Subcutaneous abdominal adipose tissue (tissue), 5 donors: ENCODE data around the gene SELENOO.
A peak's percentile ranks its signal among the peaks of the same experiment; 100 is the strongest.
"Not testable (repeated sequence)": the region's sequence is repeated elsewhere in the genome, so short reads cannot be mapped to it uniquely, and the experiment has no call there.

ENCODE experiments used
- H3K27ac ChIP-seq: one replicate; pipeline ENCODE4 v1.7.0; 2013; ENCODE audit warnings: low read depth, mild to moderate bottlenecking, inconsistent platforms, low read length, moderate library complexity
- H3K27me3 ChIP-seq, 5 donors: one replicate each; pipeline ENCODE4 v1.7.0; 2013; ENCODE audit warnings: low read length in 5 of 5, inconsistent platforms in 1 of 5; ENCODE audit not compliant: control insufficient read depth in 5 of 5, insufficient read depth in 4 of 5
- H3K36me3 ChIP-seq, 5 donors: one replicate each; pipeline ENCODE4 v1.7.0; 2013; ENCODE audit warnings: low read length in 5 of 5; ENCODE audit not compliant: control insufficient read depth in 5 of 5, insufficient read depth in 5 of 5
- H3K4me1 ChIP-seq, 5 donors: one replicate each; pipeline ENCODE4 v1.7.0; 2013; ENCODE audit warnings: low read length in 5 of 5, mild to moderate bottlenecking in 3 of 5, moderate library complexity in 1 of 5; ENCODE audit not compliant: control insufficient read depth in 5 of 5, insufficient read depth in 5 of 5
- H3K4me3 ChIP-seq, 5 donors: one replicate each; pipeline ENCODE4 v1.7.0; 2013; ENCODE audit warnings: low read length in 5 of 5, low read depth in 1 of 5
- H3K9ac ChIP-seq, 5 donors: one replicate each; pipeline ENCODE4 v1.7.0; 2013; ENCODE audit warnings: low read length in 5 of 5, mild to moderate bottlenecking in 4 of 5, moderate library complexity in 3 of 5
- H3K9me3 ChIP-seq, 5 donors: one replicate each; pipeline ENCODE4 v1.7.0; 2013; ENCODE audit warnings: low read length in 5 of 5; ENCODE audit not compliant: control insufficient read depth in 5 of 5
- donor health status: healthy.
- donor health status: healthy.
- donor health status: healthy.
- donor health status: healthy.
- donor health status: healthy.

SELENOO gene

DNA sequence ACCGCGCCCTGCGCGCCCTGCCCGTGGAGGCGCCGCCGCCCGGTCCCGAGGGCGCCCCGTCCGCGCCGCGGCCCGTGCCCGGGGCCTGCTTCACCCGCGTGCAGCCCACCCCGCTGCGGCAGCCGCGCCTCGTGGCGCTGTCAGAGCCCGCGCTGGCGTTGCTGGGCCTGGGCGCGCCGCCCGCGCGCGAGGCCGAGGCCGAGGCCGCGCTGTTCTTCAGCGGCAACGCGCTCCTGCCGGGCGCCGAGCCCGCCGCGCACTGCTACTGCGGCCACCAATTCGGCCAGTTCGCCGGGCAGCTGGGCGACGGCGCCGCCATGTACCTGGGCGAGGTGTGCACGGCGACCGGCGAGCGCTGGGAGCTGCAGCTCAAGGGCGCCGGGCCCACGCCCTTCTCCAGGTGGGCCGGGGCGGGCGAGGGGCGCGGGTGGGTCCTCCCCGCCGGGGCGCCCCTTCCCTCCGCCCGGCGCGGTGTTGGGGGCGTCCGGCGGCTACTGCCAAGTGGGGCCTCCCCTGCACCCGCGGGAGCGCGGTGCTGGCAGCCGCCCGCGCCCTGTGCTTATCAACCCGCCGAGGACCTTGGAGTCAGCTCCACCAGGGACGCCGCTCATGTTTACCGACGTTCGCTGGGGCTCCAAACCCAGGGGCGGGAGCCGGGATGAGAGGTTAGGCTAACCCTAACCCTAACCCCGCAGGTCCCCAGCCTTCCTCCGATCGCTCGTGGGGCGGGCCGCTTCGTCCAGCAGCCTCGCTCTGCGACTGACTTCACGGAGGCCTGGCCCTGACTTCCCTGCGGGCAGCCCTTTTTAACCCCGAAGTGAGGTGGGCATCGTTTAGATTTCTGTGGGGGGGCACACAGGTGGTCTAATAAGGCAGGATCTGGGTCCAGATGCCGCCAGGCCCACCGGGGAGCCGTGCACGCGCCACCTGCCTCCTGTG lies 649 bp downstream of the SELENOO start:
- Histone ChIP-seq H3K27me3 (no peaks in the 10 kb centered on the region), H3K27ac (no peak overlapping the region), H3K9me3 (no peaks in the 10 kb centered on the region), H3K4me3 (peak overlapping the region; percentile 57 to 80 (median 73)), H3K9ac (peak overlapping the region in 4 of 5 donors; percentile 78 to 87 (median 82)), H3K4me1 (peaks cover 0 to 48% (median 40%) of the 10 kb centered on the region in 5 donors), H3K36me3 (peaks cover 6 to 29% (median 18%) of the 10 kb centered on the region in 5 donors)

DNA sequence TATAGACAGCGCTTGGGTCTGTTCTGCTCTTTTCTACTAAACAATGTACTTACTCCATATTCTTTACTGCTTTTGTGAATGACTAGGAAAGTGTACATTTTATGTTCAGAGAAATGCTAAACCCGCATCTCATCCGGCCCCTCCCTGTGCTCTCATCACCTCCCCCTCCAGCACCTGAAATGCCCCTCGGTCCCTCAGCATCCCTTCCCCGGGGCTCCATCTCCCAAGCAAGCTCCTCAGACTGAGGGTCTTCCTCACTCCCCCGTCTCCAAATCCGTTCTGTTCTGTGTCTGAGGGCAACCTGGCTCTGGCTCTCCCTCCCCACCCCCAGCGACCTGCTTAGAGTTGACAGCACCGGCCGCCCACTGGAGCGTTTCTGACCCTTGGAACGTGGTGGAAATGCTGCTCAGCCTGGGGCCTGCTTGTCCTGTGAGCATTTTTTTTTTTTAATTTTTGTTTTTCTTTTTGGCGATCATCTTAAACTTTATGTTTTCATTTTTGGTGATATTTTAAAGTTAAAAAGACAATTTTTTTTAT lies 1.4 kb downstream of the SELENOO start:
- peak overlapping the region in 4 of 5 donors; percentile 78 to 87 (median 82) for H3K9ac ChIP-seq
- H3K36me3 ChIP-seq = peaks cover 6 to 31% (median 18%) of the 10 kb centered on the region in 5 donors
- H3K9me3 ChIP-seq = no peaks in the 10 kb centered on the region
- no peaks in the 10 kb centered on the region for H3K27me3 ChIP-seq
- peak overlapping the region; percentile 57 to 80 (median 73) for H3K4me3 ChIP-seq
- no peak overlapping the region for H3K27ac ChIP-seq
- H3K4me1 ChIP-seq = peaks cover 0 to 55% (median 46%) of the 10 kb centered on the region in 5 donors

DNA sequence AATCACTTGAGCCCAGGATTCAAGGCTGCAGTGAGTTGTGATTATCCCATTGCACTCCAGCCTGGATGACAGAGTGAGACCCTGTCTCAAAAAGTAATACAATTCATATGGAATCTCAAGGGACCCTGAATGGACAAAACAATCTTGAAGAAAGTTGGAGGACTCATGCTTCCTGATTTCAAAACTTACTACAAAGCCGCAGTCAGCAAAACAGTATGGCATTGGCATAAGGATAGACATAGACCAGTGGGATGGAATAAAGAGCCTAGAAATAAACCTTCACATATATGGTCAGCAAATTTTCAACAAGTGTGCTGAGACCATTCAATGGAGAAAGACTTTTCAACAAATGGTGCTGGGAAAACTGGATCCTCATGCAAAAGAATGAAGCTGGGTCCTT lies 2.5 kb downstream of the SELENOO start:
- Histone ChIP-seq H3K4me3 (no peak overlapping the region), H3K27ac (no peak overlapping the region), H3K9ac (no peak overlapping the region), H3K4me1 (peaks cover 0 to 61% (median 50%) of the 10 kb centered on the region in 5 donors), H3K9me3 (no peaks in the 10 kb centered on the region), H3K27me3 (no peaks in the 10 kb centered on the region), H3K36me3 (peaks cover 6 to 32% (median 18%) of the 10 kb centered on the region in 5 donors)

DNA sequence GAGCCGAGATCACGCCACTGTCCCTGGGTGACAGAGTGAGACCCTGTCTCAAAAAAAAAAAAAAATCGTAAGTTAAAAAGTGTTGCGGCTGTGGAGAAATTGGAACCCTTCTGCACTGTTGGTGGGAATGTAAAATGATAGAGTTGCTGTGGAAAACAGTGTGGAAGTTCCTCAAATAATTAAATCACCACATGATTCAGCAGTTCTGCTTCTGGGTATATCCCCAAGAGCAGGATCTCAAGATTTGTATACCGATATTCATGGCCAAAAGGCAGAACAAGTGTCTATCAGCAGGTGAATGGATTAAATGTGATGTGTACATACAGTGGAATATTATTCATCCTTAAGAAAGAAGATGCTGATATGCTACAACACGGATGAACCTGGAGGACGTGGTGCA lies 3.8 kb downstream of the SELENOO start:
- Histone ChIP-seq H3K9ac (peak overlapping the region in 2 of 5 donors; percentile 26 to 49), H3K27ac (no peak overlapping the region), H3K4me3 (no peak overlapping the region), H3K4me1 (peaks cover 0 to 63% (median 49%) of the 10 kb centered on the region in 5 donors), H3K9me3 (no peaks in the 10 kb centered on the region), H3K36me3 (peaks cover 6 to 35% (median 28%) of the 10 kb centered on the region in 5 donors), H3K27me3 (no peaks in the 10 kb centered on the region)

DNA sequence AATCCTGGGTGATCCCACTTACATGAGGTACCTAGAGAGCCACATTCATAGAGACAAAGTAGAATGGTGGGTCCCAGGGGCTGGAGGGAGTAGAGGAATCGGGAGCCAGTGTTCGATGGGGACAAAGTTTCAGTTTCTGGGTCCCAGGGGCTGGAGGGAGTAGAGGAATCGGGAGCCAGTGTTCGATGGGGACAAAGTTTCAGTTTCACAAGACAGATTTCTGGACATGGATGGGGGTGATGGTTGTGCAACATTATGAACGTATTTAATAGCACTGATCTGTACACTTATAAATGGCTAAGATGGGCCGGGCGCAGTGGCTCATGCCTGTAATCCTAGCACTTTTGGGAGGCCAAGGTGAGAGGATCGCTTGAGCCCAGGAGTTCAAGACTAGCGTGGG lies 4.2 kb downstream of the SELENOO start:
- Histone ChIP-seq H3K4me1 (peaks cover 0 to 58% (median 45%) of the 10 kb centered on the region in 5 donors), H3K9ac (peak overlapping the region in 2 of 5 donors; percentile 26 to 49), H3K36me3 (peaks cover 6 to 37% (median 28%) of the 10 kb centered on the region in 5 donors)

DNA sequence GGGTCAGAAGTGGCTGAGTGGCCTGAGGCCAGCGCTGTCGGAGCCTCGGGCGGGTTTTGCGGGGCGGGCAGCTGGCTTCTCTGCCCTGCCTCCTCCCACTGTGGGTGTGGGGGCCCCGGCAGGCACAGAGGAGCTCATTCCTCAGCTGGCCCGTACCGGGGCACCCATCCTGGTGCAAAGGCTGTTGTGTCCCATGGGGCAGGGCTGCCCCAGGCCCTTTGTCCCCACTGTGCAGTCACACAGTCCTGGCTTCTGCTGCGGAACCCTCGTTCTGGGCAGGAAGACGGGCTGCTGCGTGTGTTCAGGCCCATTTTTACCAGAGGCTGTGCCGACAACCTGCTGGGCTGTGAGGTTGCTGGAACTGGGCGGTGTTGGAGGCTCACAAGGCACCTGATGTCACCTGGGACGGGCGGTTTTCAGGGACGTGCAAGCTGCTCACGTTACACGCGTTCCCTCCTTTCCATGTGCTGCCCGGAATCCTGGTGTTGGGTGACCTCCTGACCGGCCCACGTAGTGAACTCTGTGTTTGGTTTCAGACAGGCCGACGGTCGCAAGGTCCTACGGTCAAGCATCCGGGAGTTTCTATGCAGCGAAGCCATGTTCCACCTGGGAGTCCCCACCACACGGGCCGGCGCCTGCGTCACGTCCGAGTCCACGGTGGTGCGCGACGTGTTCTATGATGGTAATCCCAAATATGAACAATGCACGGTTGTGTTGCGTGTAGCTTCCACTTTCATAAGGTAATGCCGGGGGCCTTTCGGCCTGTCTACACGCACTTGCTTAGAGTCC lies 5.2 kb downstream of the SELENOO start:
- no peak overlapping the region for H3K4me3 ChIP-seq
- H3K4me1 ChIP-seq = peaks cover 0 to 54% (median 40%) of the 10 kb centered on the region in 5 donors
- H3K9ac ChIP-seq = peak overlapping the region in 1 of 5 donors; percentile 52
- no peaks in the 10 kb centered on the region for H3K9me3 ChIP-seq
- H3K27ac ChIP-seq = no peak overlapping the region
- peaks cover 6 to 47% (median 38%) of the 10 kb centered on the region in 5 donors for H3K36me3 ChIP-seq
- no peaks in the 10 kb centered on the region for H3K27me3 ChIP-seq

More for the DNA sequence above, 4.2 kb downstream of the SELENOO start:
- H3K27ac ChIP-seq, H3K9me3 ChIP-seq, H3K27me3 ChIP-seq, H3K4me3 ChIP-seq: not testable (repeated sequence)

DNA sequence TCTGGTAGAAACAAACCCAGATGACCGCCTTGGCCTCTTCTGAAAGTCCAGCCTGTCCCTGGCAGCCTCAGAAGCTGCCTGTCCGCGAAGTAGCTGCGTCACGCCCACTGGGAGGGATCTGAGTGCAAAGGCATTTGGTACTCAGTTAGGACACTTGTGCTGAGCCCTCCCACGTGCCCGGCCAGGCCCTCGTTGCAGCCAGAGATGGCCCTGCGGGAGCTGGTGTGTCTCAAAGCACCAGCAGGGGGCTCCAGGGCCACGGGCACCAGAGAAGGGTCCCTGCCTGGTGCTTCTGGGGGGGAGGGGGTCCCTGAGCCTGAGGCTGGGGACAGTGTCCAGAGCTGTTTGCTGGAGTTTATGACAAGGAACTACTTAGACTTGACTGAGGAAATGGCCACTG lies 5.8 kb downstream of the SELENOO start:
- Histone ChIP-seq H3K27me3 (no peaks in the 10 kb centered on the region), H3K9me3 (no peaks in the 10 kb centered on the region), H3K27ac (no peak overlapping the region), H3K4me3 (no peak overlapping the region), H3K4me1 (peaks cover 0 to 50% (median 37%) of the 10 kb centered on the region in 5 donors), H3K9ac (no peak overlapping the region), H3K36me3 (peaks cover 6 to 52% (median 43%) of the 10 kb centered on the region in 5 donors)

DNA sequence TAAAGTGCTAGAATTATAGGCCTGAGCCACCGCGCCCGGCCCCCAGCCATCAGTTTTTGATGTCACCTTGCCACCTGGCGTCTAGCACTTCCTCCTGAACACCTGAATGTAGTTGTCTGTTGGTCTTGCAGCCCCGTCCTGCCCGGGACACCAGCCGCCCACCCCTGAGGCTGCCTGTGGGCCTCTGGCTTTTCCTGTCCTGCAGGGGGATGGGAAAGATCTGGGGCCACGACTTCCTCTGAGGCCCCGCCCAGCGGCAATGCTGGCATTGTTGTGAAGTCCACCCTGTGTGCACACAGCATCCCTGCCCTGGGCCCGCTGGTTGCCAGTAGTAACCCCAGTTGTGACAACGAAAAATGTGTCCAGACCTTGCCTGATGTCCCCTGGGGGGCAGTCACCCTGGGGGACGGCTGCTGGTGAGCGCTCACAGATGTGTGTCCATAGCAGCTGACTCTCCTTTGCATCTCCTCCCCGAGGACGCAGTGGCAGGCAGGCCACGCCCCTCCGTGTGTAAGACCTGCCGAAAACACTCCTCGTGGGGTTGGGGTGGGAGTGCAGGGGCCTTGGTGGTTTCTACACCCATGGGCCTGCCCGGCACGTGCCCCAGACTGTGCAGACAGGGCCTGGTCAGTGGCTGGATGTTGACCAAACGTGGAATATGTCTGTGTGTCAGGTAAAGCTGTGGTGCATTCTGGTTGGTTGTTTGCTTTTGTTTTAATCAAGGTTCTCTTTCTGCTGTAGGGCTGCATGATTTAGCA lies 6.8 kb downstream of the SELENOO start:
- H3K36me3 ChIP-seq = peaks cover 7 to 60% (median 48%) of the 10 kb centered on the region in 5 donors
- H3K4me1 ChIP-seq = peaks cover 0 to 40% (median 27%) of the 10 kb centered on the region in 5 donors

DNA sequence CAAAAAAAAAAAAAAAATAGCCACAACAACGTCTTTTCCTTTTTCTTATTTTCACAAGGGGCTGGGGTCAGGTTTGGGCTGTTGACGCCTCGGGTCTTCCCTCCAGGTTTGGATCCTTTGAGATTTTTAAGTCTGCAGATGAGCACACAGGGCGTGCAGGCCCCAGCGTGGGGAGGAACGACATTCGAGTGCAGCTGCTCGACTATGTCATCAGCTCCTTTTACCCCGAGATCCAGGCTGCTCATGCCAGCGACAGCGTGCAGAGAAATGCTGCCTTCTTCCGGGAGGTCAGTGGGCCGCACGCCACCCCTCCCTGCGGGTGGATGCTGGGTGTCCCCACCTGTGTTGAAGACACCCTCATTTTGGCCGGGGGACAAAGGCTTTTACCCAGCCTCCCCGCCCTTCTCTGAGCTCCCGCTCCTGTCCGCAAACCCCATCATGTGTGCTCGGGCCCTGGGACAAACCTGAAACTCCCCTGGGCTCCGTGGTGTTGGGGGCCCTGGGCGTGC lies 7.7 kb downstream of the SELENOO start:
- H3K9ac ChIP-seq = no peak overlapping the region
- peaks cover 0 to 39% (median 25%) of the 10 kb centered on the region in 5 donors for H3K4me1 ChIP-seq

More for the DNA sequence above, 6.8 kb downstream of the SELENOO start:
- no peaks in the 10 kb centered on the region for H3K27me3 ChIP-seq
- no peak overlapping the region for H3K9ac ChIP-seq
- no peaks in the 10 kb centered on the region for H3K9me3 ChIP-seq
- H3K27ac ChIP-seq = no peak overlapping the region
- no peak overlapping the region for H3K4me3 ChIP-seq

More for the DNA sequence above, 7.7 kb downstream of the SELENOO start:
- no peak overlapping the region for H3K4me3 ChIP-seq
- H3K27me3 ChIP-seq = no peaks in the 10 kb centered on the region
- no peak overlapping the region for H3K27ac ChIP-seq
- peaks cover 7 to 69% (median 56%) of the 10 kb centered on the region in 5 donors for H3K36me3 ChIP-seq
- no peaks in the 10 kb centered on the region for H3K9me3 ChIP-seq
